ENCODE measurements around the gene ADAMTSL5. TPM values are rescaled to one million over a fixed set of nuclear protein-coding genes. Genes with fewer than 3 reads are reported as not detected.

Gene ADAMTSL5
- total RNA-seq, 4 donors from 2014 or later: 5.0 to 31.5 (median 25.2) TPM

DNA sequence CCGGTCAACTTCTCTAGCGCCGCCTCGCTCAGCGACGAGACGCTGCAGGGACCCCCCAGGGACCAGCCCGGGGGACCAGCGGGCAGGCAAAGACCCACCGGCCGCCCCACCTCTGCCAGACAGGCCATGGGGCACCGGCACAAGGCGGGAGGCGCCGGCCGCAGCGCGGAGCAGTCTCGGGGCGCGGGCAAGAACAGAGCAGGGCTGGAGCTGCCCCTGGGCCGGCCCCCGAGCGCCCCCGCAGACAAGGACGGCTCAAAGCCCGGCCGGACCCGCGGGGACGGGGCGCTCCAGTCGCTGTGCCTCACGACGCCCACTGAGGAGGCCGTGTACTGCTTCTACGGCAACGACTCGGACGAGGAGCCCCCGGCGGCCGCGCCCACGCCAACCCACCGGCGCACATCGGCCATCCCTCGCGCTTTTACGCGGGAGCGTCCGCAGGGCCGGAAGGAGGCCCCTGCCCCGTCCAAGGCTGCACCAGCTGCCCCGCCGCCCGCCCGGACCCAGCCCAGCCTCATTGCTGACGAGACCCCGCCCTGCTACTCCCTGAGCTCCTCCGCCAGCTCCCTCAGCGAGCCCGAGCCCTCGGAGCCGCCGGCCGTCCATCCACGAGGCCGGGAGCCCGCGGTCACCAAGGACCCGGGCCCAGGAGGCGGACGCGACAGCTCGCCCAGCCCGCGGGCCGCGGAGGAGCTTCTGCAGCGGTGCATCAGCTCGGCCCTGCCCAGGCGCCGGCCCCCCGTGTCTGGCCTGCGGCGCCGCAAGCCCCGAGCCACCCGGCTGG, 45.1 kb downstream of the ADAMTSL5 start:
- peak overlapping the region in 3 of 4 donors; percentile 10 to 48 (median 18) for H3K4me3 ChIP-seq
- no peak overlapping the region for H3K27ac ChIP-seq
- no peaks in the 10 kb centered on the region for H3K9me3 ChIP-seq
- H3K4me1 ChIP-seq: peaks cover 24 to 73% (median 57%) of the 10 kb centered on the region in 4 donors
- TF ChIP-seq, protein P1, sequence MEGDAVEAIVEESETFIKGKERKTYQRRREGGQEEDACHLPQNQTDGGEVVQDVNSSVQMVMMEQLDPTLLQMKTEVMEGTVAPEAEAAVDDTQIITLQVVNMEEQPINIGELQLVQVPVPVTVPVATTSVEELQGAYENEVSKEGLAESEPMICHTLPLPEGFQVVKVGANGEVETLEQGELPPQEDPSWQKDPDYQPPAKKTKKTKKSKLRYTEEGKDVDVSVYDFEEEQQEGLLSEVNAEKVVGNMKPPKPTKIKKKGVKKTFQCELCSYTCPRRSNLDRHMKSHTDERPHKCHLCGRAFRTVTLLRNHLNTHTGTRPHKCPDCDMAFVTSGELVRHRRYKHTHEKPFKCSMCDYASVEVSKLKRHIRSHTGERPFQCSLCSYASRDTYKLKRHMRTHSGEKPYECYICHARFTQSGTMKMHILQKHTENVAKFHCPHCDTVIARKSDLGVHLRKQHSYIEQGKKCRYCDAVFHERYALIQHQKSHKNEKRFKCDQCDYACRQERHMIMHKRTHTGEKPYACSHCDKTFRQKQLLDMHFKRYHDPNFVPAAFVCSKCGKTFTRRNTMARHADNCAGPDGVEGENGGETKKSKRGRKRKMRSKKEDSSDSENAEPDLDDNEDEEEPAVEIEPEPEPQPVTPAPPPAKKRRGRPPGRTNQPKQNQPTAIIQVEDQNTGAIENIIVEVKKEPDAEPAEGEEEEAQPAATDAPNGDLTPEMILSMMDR (IDR thresholded peaks at IDR 0.05): no peak
- no peak for TF ChIP-seq POLR2A (IDR thresholded peaks at IDR 0.05)
- peaks cover 0 to 64% of the 10 kb centered on the region in 2 donors for H3K27me3 ChIP-seq
- no peaks in the 10 kb centered on the region for H3K36me3 ChIP-seq
- DNase-seq: no peak

DNA sequence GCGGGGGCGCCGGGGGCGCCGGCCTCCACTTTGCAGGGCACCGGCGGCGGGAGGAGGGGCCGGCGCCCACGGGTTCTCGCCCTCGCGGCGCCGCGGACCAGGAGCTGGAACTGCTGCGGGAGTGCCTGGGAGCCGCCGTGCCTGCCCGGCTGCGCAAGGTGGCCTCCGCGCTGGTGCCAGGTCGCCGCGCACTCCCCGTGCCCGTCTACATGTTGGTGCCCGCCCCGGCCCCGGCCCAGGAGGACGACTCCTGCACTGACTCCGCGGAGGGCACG, 45.7 kb downstream of the ADAMTSL5 start:
- no peak for DNase-seq
- H3K36me3 ChIP-seq: no peaks in the 10 kb centered on the region
- TF ChIP-seq, protein P1 (IDR thresholded peaks at IDR 0.05): no peak
- TF ChIP-seq POLR2A (IDR thresholded peaks at IDR 0.05): no peak
- peak overlapping the region in 2 of 4 donors; percentile 18 to 48 for H3K4me3 ChIP-seq
- H3K9me3 ChIP-seq: no peaks in the 10 kb centered on the region
- peaks cover 0 to 59% of the 10 kb centered on the region in 2 donors for H3K27me3 ChIP-seq
- H3K27ac ChIP-seq: no peak overlapping the region
- peaks cover 24 to 68% (median 55%) of the 10 kb centered on the region in 4 donors for H3K4me1 ChIP-seq

DNA sequence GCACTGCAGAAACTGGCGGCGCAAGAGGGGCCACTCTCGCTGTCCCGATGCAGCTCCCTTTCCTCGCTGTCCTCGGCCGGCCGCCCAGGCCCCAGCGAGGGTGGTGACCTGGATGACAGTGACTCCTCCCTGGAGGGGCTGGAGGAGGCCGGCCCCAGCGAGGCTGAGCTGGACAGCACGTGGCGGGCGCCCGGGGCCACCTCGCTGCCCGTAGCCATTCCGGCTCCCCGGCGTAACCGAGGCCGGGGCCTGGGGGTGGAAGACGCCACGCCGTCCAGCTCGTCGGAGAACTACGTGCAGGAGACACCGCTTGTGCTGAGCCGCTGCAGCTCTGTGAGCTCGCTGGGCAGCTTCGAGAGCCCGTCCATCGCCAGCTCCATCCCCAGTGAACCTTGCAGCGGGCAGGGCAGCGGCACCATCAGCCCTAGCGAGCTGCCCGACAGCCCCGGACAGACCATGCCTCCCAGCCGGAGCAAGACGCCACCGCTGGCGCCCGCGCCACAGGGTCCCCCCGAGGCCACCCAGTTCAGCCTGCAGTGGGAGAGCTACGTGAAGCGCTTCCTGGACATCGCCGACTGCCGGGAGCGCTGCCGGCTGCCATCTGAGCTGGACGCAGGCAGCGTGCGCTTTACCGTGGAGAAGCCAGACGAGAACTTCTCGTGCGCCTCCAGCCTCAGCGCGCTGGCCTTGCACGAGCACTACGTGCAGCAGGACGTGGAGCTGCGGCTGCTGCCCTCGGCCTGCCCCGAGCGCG, 46.2 kb downstream of the ADAMTSL5 start:
- Histone ChIP-seq H3K27ac (no peak overlapping the region), H3K27me3 (peaks cover 0 to 54% of the 10 kb centered on the region in 2 donors), H3K36me3 (no peaks in the 10 kb centered on the region), H3K9me3 (no peaks in the 10 kb centered on the region), H3K4me1 (peaks cover 24 to 63% (median 52%) of the 10 kb centered on the region in 4 donors), H3K4me3 (peak overlapping the region in 1 of 4 donors; percentile 3)
- no peak for DNase-seq
- no peak for TF ChIP-seq POLR2A (IDR thresholded peaks at IDR 0.05)
- TF ChIP-seq, protein P1 (IDR thresholded peaks at IDR 0.05): no peak

DNA sequence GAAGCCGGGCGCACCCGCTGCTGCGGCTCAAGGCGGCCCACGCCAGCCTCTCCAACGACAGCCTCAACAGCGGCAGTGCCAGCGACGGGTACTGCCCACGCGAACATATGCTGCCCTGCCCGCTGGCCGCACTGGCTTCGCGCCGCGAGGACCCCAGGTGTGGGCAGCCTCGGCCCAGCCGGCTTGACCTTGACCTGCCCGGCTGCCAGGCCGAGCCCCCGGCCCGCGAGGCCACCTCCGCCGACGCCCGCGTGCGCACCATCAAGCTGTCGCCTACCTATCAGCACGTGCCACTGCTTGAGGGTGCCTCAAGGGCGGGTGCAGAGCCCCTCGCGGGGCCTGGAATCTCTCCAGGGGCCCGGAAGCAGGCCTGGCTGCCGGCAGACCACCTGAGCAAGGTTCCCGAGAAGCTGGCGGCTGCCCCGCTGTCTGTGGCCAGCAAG, 46.8 kb downstream of the ADAMTSL5 start:
- DNase-seq: no peak
- no peak overlapping the region for H3K4me3 ChIP-seq
- peaks cover 20 to 57% (median 46%) of the 10 kb centered on the region in 4 donors for H3K4me1 ChIP-seq
- H3K27ac ChIP-seq: no peak overlapping the region
- TF ChIP-seq, protein P1 (IDR thresholded peaks at IDR 0.05): no peak
- TF ChIP-seq POLR2A (IDR thresholded peaks at IDR 0.05): no peak
- H3K36me3 ChIP-seq: no peaks in the 10 kb centered on the region
- H3K9me3 ChIP-seq: no peaks in the 10 kb centered on the region
- H3K27me3 ChIP-seq: peaks cover 0 to 48% of the 10 kb centered on the region in 2 donors

DNA sequence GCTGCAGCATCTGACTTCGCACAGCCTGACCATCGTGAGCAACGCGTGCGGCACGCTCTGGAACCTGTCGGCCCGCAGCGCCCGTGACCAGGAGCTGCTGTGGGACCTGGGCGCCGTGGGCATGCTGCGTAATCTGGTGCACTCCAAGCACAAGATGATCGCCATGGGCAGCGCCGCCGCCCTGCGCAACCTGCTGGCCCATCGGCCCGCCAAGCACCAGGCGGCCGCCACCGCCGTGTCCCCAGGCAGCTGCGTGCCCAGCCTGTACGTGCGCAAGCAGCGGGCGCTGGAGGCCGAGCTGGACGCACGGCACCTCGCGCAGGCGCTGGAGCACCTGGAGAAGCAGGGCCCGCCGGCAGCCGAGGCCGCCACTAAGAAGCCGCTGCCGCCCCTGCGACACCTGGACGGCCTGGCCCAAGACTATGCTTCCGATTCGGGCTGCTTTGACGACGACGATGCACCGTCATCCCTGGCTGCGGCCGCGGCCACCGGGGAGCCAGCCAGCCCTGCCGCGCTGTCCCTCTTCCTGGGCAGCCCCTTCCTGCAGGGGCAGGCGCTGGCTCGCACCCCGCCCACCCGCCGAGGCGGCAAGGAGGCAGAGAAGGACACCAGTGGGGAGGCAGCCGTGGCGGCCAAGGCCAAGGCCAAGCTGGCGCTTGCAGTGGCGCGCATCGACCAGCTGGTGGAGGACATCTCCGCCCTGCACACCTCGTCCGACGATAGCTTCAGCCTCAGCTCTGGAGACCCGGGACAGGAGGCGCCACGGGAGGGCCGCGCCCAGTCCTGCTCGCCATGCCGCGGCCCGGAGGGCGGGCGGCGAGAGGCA, 47.4 kb downstream of the ADAMTSL5 start:
- DNase-seq: peak in 2 of 3 donors; percentile 72 to 84
- H3K27me3 ChIP-seq: peaks cover 0 to 41% of the 10 kb centered on the region in 2 donors
- H3K4me3 ChIP-seq: no peak overlapping the region
- no peak overlapping the region for H3K27ac ChIP-seq
- no peaks in the 10 kb centered on the region for H3K36me3 ChIP-seq
- H3K4me1 ChIP-seq: peaks cover 17 to 51% (median 39%) of the 10 kb centered on the region in 4 donors
- no peaks in the 10 kb centered on the region for H3K9me3 ChIP-seq
- TF ChIP-seq, protein P1 (IDR thresholded peaks at IDR 0.05): peak in 5 of 6 experiments; percentile 20 to 78 (median 67)
- TF ChIP-seq POLR2A (IDR thresholded peaks at IDR 0.05): no peak
